ENCODE results near the gene NOS1. TPM values are rescaled to one million over a fixed set of nuclear protein-coding genes. Genes with fewer than 3 reads are reported as not detected.
"Not testable (repeated sequence)": the region's sequence is repeated elsewhere in the genome, so short reads cannot be mapped to it uniquely, and the experiment has no call there.

NOS1 gene
- total RNA-seq, 1 experiment from 2014 or later = 25.2 TPM

DNA sequence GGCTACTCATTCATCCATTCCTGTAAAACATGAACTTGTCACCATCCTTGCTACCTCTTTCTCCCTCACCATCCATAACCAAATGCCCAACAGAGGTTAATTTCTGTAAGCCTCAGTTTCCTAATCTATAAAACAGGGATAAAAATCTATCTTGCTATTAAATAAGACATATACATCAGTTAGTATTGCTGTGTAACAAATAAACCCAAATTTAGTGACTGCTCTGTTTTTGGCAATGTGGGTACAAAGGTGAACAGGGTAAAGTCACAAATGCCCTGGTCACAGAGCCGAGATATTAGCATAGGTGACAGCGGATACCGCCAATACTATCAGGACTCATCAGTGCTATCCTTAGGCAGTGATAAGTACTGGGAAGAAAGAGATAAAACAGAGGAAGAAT lies 167.5 kb downstream of the NOS1 start:
- no TSS peak for BruUV-seq (replicated peaks)
- intact Hi-C loops (cut with micrococcal nuclease; ENCODE audit: unreplicated experiment) = no loop called here
- DNase-seq (ENCODE audit: low spot score) = no peak
- no peaks in the 10 kb centered on the region for H3K4me1 ChIP-seq (ENCODE audit: insufficient read depth, low read length, poor library complexity, severe bottlenecking)
- H3K36me3 ChIP-seq (ENCODE audit: insufficient read depth, low read length, poor library complexity, severe bottlenecking) = no peaks in the 10 kb centered on the region
- H3K4me3 ChIP-seq (ENCODE audit: low read depth, low read length, poor library complexity, severe bottlenecking) = no peak overlapping the region
- CTCF ChIA-PET = no interaction called here
- TF ChIP-seq CTCF (conservative IDR thresholded peaks at IDR 0.05; ENCODE audit: low read depth, low read length) (no peak), EZH2 (IDR thresholded peaks at IDR 0.05; ENCODE audit: borderline replicate concordance, low read depth, low read length, poor library complexity, severe bottlenecking) (no peak)
- H3K27ac ChIP-seq (ENCODE audit: low read depth, low read length, poor library complexity, severe bottlenecking) = no peak overlapping the region
- POLR2A ChIA-PET (ENCODE audit: low non-redundant PET) = no interaction called here
- H3K27me3 ChIP-seq (replicated peaks; ENCODE audit: insufficient read depth, low read depth, low read length, poor library complexity) = peaks cover 3% of the 10 kb centered on the region
- H3K9me3 ChIP-seq (ENCODE audit: low read depth, low read length, poor library complexity, severe bottlenecking) = no peaks in the 10 kb centered on the region

- intact Hi-C loops (cut with micrococcal nuclease; ENCODE audit: unreplicated experiment); H3K27me3 ChIP-seq (replicated peaks; ENCODE audit: insufficient read depth, low read depth, low read length, poor library complexity); BruUV-seq (replicated peaks); POLR2A ChIA-PET (ENCODE audit: low non-redundant PET); H3K4me3 ChIP-seq (ENCODE audit: low read depth, low read length, poor library complexity, severe bottlenecking); H3K27ac ChIP-seq (ENCODE audit: low read depth, low read length, poor library complexity, severe bottlenecking); H3K36me3 ChIP-seq (ENCODE audit: insufficient read depth, low read length, poor library complexity, severe bottlenecking); H3K9me3 ChIP-seq (ENCODE audit: low read depth, low read length, poor library complexity, severe bottlenecking); DNase-seq (ENCODE audit: low spot score); CTCF ChIA-PET; H3K4me1 ChIP-seq (ENCODE audit: insufficient read depth, low read length, poor library complexity, severe bottlenecking): not testable (repeated sequence)
Measured at GRCh38 chr12:117192581-117192980, 168.8 kb downstream of the NOS1 start.

GRCh38 chr12:117192057-117192456 lies 169.4 kb downstream of the NOS1 start:
- TF ChIP-seq CTCF (conservative IDR thresholded peaks at IDR 0.05; ENCODE audit: low read depth, low read length) (no peak), EZH2 (IDR thresholded peaks at IDR 0.05; ENCODE audit: borderline replicate concordance, low read depth, low read length, poor library complexity, severe bottlenecking) (no peak)
- ChIA-PET CTCF (no interaction called here), POLR2A (ENCODE audit: low non-redundant PET) (no interaction called here)
- H3K9me3 ChIP-seq (ENCODE audit: low read depth, low read length, poor library complexity, severe bottlenecking) = no peaks in the 10 kb centered on the region
- peaks cover 3% of the 10 kb centered on the region for H3K27me3 ChIP-seq (replicated peaks; ENCODE audit: insufficient read depth, low read depth, low read length, poor library complexity)
- H3K4me3 ChIP-seq (ENCODE audit: low read depth, low read length, poor library complexity, severe bottlenecking) = no peak overlapping the region
- H3K36me3 ChIP-seq (ENCODE audit: insufficient read depth, low read length, poor library complexity, severe bottlenecking) = no peaks in the 10 kb centered on the region
- DNase-seq (ENCODE audit: low spot score) = peak; percentile 31
- no peaks in the 10 kb centered on the region for H3K4me1 ChIP-seq (ENCODE audit: insufficient read depth, low read length, poor library complexity, severe bottlenecking)
- H3K27ac ChIP-seq (ENCODE audit: low read depth, low read length, poor library complexity, severe bottlenecking) = no peak overlapping the region
- intact Hi-C loops (cut with micrococcal nuclease; ENCODE audit: unreplicated experiment) = no loop called here
- no TSS peak for BruUV-seq (replicated peaks)

DNA sequence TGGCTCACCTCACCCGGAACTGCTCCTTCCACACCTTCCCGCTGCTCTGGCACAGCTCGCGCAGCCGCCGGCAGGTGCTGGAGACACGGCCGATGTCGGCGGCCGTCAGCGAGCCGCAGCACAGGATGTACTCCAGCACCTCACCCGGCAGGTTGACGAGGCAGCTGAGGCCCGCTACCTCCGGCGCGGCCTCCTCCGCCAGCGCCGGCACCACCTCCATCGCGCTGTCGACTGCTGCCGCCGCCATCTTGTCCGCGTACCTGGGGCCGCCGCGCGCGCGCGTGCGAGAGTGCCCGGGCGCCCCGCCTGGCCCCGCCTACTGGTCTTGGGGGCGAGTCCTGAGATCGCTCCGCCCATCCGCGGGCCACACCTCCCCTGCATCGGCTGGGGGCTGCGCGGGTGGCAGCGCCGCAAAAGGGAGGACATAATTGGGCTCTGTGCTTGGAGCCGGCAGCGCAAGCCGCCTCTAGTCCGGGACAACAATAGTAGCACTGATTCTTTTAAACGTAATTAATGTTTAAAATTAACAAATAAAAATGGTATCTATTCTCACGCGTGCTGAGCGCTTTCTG lies 171.1 kb downstream of the NOS1 start, which contains the start of gene FBXO21:
Gene FBXO21, minus strand, starts transcription at position 261 of the 572 bp plus-strand sequence. Its CDS starts 14 bp downstream, at position 247.
- intact Hi-C loops (cut with micrococcal nuclease; ENCODE audit: unreplicated experiment) = no loop called here
- POLR2A ChIA-PET (ENCODE audit: low non-redundant PET) = no interaction called here
- Histone ChIP-seq H3K4me1 (ENCODE audit: insufficient read depth, low read length, poor library complexity, severe bottlenecking) (no peaks in the 10 kb centered on the region), H3K9me3 (ENCODE audit: low read depth, low read length, poor library complexity, severe bottlenecking) (no peaks in the 10 kb centered on the region), H3K27me3 (replicated peaks; ENCODE audit: insufficient read depth, low read depth, low read length, poor library complexity) (peaks cover 3% of the 10 kb centered on the region), H3K36me3 (ENCODE audit: insufficient read depth, low read length, poor library complexity, severe bottlenecking) (peaks cover 7% of the 10 kb centered on the region), H3K27ac (ENCODE audit: low read depth, low read length, poor library complexity, severe bottlenecking) (peak within 1 kb of the TSS; percentile 49), H3K4me3 (ENCODE audit: low read depth, low read length, poor library complexity, severe bottlenecking) (peak within 1 kb of the TSS; percentile 87)
- no TSS peak for BruUV-seq (replicated peaks)
- peak; percentile 94 for DNase-seq (ENCODE audit: low spot score)
- TF ChIP-seq EZH2 (IDR thresholded peaks at IDR 0.05; ENCODE audit: borderline replicate concordance, low read depth, low read length, poor library complexity, severe bottlenecking) (no peak), CTCF (conservative IDR thresholded peaks at IDR 0.05; ENCODE audit: low read depth, low read length) (no peak)
- CTCF ChIA-PET = no interaction called here

All from A673 (cell line).